ENCODE measurements around the gene S1PR4. TPM values are rescaled to one million over a fixed set of nuclear protein-coding genes. Genes with fewer than 3 reads are reported as not detected.

S1PR4 gene
- total RNA-seq, 1 donor from 2014 or later, result not detected

DNA sequence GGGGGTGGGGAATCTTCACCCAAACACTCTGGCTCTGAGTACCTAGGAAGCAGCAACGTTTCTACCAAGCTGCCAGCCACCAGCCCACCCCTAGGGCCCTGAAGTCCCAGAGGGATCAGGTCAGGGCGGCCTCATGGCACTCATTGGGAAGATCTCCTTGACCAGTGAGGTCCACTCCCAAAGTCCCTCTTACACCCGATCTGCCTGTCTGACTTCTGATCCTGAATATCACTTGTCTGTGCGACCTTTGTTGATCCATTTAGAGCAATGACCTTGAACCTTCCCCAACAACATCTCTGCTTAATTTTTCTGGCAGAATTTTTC, 44.8 kb upstream of the S1PR4 start:
- TF ChIP-seq, protein P1, sequence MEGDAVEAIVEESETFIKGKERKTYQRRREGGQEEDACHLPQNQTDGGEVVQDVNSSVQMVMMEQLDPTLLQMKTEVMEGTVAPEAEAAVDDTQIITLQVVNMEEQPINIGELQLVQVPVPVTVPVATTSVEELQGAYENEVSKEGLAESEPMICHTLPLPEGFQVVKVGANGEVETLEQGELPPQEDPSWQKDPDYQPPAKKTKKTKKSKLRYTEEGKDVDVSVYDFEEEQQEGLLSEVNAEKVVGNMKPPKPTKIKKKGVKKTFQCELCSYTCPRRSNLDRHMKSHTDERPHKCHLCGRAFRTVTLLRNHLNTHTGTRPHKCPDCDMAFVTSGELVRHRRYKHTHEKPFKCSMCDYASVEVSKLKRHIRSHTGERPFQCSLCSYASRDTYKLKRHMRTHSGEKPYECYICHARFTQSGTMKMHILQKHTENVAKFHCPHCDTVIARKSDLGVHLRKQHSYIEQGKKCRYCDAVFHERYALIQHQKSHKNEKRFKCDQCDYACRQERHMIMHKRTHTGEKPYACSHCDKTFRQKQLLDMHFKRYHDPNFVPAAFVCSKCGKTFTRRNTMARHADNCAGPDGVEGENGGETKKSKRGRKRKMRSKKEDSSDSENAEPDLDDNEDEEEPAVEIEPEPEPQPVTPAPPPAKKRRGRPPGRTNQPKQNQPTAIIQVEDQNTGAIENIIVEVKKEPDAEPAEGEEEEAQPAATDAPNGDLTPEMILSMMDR (IDR thresholded peaks at IDR 0.05; ENCODE audit: unreplicated experiment), result no peak
- peaks cover 2% of the 10 kb centered on the region for H3K27me3 Mint-ChIP-seq (ENCODE audit: unreplicated experiment)
- DNase-seq (ENCODE audit: low spot score), result no peak

DNA sequence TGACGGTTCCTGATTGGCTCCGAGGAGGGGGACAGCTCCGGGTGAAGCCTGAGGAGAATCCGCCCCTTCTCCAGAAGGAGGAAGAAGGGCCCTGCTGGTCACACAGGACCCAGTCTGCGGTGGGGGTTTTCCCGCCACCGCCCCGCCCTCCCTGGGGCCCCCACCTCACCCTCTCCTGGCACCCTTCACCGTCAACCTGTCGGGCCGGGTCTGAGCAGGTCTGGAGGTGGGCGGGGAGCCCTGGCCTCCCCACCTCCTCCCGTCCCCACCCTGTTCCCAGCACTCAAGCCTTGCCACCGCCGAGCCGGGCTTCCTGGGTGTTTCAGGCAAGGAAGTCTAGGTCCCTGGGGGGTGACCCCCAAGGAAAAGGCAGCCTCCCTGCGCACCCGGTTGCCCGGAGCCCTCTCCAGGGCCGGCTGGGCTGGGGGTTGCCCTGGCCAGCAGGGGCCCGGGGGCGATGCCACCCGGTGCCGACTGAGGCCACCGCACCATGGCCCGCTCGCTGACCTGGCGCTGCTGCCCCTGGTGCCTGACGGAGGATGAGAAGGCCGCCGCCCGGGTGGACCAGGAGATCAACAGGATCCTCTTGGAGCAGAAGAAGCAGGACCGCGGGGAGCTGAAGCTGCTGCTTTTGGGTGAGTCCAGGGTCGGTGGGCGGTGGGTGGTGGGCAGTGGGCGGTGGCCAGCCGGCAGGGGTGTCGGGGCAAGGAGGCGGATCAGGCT, 42.4 kb upstream of the S1PR4 start, which contains the start of gene GNA15:
GNA15 (plus strand) TSS at position 73 of the 723 bp plus-strand sequence; CDS start at position 491, 418 bp downstream.
- no peak for DNase-seq (ENCODE audit: low spot score)
- Mint-ChIP-seq H3K9me3 (ENCODE audit: unreplicated experiment) (no peaks in the 10 kb centered on the region), H3K27me3 (ENCODE audit: unreplicated experiment) (peaks cover 2% of the 10 kb centered on the region), H3K36me3 (ENCODE audit: low read depth, unreplicated experiment) (no peaks in the 10 kb centered on the region), H3K4me1 (ENCODE audit: unreplicated experiment) (peaks cover 7% of the 10 kb centered on the region), H3K4me3 (ENCODE audit: unreplicated experiment) (no peak within 1 kb of the TSS), H3K27ac (ENCODE audit: unreplicated experiment) (no peak within 1 kb of the TSS)
- TF ChIP-seq, protein P1 (IDR thresholded peaks at IDR 0.05; ENCODE audit: unreplicated experiment), result no peak

More for the DNA sequence above, 44.8 kb upstream of the S1PR4 start:
- Mint-ChIP-seq H3K36me3 (ENCODE audit: low read depth, unreplicated experiment) (no peaks in the 10 kb centered on the region), H3K27ac (ENCODE audit: unreplicated experiment) (no peak overlapping the region), H3K4me1 (ENCODE audit: unreplicated experiment) (peaks cover 3% of the 10 kb centered on the region), H3K9me3 (ENCODE audit: unreplicated experiment) (no peaks in the 10 kb centered on the region), H3K4me3 (ENCODE audit: unreplicated experiment) (no peak overlapping the region)

DNA sequence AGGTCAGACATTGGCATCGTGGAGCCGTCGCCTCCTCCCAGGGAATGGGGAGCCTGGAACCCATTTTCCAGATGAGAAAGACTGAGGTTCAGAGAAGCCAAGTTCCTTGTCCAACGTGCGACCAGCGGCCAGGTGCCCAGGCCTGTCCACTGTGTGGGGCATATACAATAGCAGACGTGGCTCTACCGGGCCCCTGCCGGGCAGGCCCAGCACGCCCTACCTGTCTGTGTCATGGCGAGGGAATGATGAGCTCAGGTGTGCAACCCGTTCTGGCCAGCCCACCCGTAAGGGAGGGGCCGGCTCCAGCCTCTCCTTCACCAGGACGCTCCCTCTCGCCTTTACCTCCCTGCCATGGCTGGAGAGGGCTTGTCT, 41.9 kb upstream of the S1PR4 start:
- H3K27ac Mint-ChIP-seq (ENCODE audit: unreplicated experiment), result no peak overlapping the region
- H3K4me3 Mint-ChIP-seq (ENCODE audit: unreplicated experiment), result no peak overlapping the region
- no peaks in the 10 kb centered on the region for H3K9me3 Mint-ChIP-seq (ENCODE audit: unreplicated experiment)
- H3K36me3 Mint-ChIP-seq (ENCODE audit: low read depth, unreplicated experiment), result no peaks in the 10 kb centered on the region
- peaks cover 7% of the 10 kb centered on the region for H3K4me1 Mint-ChIP-seq (ENCODE audit: unreplicated experiment)
- TF ChIP-seq, protein P1 (IDR thresholded peaks at IDR 0.05; ENCODE audit: unreplicated experiment), result no peak
- H3K27me3 Mint-ChIP-seq (ENCODE audit: unreplicated experiment), result no peaks in the 10 kb centered on the region
- DNase-seq (ENCODE audit: low spot score), result no peak

DNA sequence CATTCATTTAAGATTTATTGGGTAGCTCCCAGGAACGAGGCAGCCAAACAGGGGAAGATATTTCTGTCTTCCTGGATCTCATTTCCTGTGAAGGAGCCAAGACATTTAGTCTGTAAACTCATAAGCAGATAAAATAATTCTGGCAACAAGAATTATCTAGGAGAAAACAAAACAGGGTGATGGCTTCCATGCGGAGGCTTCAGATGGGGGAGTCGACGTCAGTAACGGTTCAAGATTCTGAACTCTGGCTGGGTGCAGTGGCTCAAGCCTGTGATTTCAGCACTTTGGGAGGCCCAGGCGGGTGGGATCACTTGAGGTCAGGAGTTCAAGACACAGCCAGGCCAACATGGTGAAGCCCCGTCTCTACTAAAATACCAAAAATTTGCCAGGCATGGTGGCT, 41.5 kb upstream of the S1PR4 start:
- Mint-ChIP-seq H3K9me3 (ENCODE audit: unreplicated experiment) (no peaks in the 10 kb centered on the region), H3K4me1 (ENCODE audit: unreplicated experiment) (peaks cover 8% of the 10 kb centered on the region), H3K4me3 (ENCODE audit: unreplicated experiment) (no peak overlapping the region), H3K27me3 (ENCODE audit: unreplicated experiment) (no peaks in the 10 kb centered on the region), H3K27ac (ENCODE audit: unreplicated experiment) (no peak overlapping the region), H3K36me3 (ENCODE audit: low read depth, unreplicated experiment) (no peaks in the 10 kb centered on the region)
- TF ChIP-seq, protein P1 (IDR thresholded peaks at IDR 0.05; ENCODE audit: unreplicated experiment), result no peak
- DNase-seq (ENCODE audit: low spot score), result no peak

DNA sequence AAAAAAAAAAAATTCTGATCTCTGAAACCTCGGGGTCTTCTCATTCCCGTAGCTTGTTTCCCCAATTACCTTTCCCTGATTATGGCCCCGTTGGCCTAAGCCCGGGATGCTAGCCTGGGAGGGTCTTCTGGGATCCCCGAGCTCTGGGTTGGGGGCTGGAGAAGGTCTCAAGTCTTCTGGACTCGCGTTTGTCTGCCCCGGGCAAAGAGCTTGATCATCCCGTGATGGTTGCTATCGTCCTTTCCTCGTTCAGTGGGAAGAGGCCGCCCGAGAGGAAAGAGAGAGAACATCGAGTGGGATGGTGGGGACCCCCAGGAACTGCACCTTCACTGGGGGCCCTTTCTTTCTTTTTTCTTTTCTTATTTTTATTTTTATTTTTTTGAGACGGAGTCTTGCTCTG, 40.3 kb upstream of the S1PR4 start:
- H3K36me3 Mint-ChIP-seq (ENCODE audit: low read depth, unreplicated experiment), result no peaks in the 10 kb centered on the region
- H3K9me3 Mint-ChIP-seq (ENCODE audit: unreplicated experiment), result no peaks in the 10 kb centered on the region
- no peak overlapping the region for H3K4me3 Mint-ChIP-seq (ENCODE audit: unreplicated experiment)
- TF ChIP-seq, protein P1 (IDR thresholded peaks at IDR 0.05; ENCODE audit: unreplicated experiment), result no peak
- no peaks in the 10 kb centered on the region for H3K27me3 Mint-ChIP-seq (ENCODE audit: unreplicated experiment)
- H3K27ac Mint-ChIP-seq (ENCODE audit: unreplicated experiment), result no peak overlapping the region
- H3K4me1 Mint-ChIP-seq (ENCODE audit: unreplicated experiment), result peaks cover 18% of the 10 kb centered on the region
- DNase-seq (ENCODE audit: low spot score), result no peak

Measured in endothelial cell (in vitro differentiated cells).